HG03354 (cell line): ENCODE data around the gene ATG2A.
"Not testable (repeated sequence)": the region's sequence is repeated elsewhere in the genome, so short reads cannot be mapped to it uniquely, and the experiment has no call there.

Experiments
- ATAC-seq: cut with Tn5 transposase; IDR thresholded peaks from one replicate; pipeline ENCODE4 v1.9.1; 2021; ENCODE audit warnings: mild to moderate bottlenecking; ENCODE audit not compliant: unreplicated experiment, poor library complexity, severe bottlenecking

The ATG2A gene

GRCh38 chr11:64846998-64847666 is 69.9 kb downstream of the ATG2A start:
- ATAC-seq, result no peak

- ATAC-seq, result not testable (repeated sequence)
Observed at GRCh38 chr11:64845776-64846129, 71.3 kb downstream of the ATG2A start.

GRCh38 chr11:64845129-64845775 is 71.8 kb downstream of the ATG2A start:
- no peak for ATAC-seq
